Endothelial cell (in vitro differentiated cells): Measurements from ENCODE around the gene SRGN. TPM values are rescaled to one million over a fixed set of nuclear protein-coding genes. Genes with fewer than 3 reads are reported as not detected.

Experiments used
- DNase-seq: peaks from one replicate; pipeline ENCODE4 v3.0.0; 2021; ENCODE audit warnings: low spot score
- H3K27ac Mint-ChIP-seq: one replicate; pipeline ENCODE4 v1.8.0; 2021; ENCODE audit warnings: mixed read lengths, inconsistent platforms; ENCODE audit not compliant: unreplicated experiment
- H3K27me3 Mint-ChIP-seq: one replicate; pipeline ENCODE4 v1.8.0; 2021; ENCODE audit warnings: mild to moderate bottlenecking, moderate library complexity, mixed read lengths, inconsistent platforms; ENCODE audit not compliant: unreplicated experiment
- H3K36me3 Mint-ChIP-seq: one replicate; pipeline ENCODE4 v1.8.0; 2021; ENCODE audit warnings: mild to moderate bottlenecking, low read depth, mixed read lengths, inconsistent platforms; ENCODE audit not compliant: unreplicated experiment
- H3K4me1 Mint-ChIP-seq: one replicate; pipeline ENCODE4 v1.8.0; 2021; ENCODE audit warnings: mild to moderate bottlenecking, mixed read lengths, inconsistent platforms; ENCODE audit not compliant: unreplicated experiment
- H3K4me3 Mint-ChIP-seq: one replicate; pipeline ENCODE4 v1.8.0; 2021; ENCODE audit warnings: mild to moderate bottlenecking, mixed read lengths, inconsistent platforms; ENCODE audit not compliant: unreplicated experiment
- H3K9me3 Mint-ChIP-seq: one replicate; pipeline ENCODE4 v1.8.0; 2021; ENCODE audit warnings: mixed read lengths, inconsistent platforms; ENCODE audit not compliant: unreplicated experiment
- total RNA-seq: library from RNA; stranded (reverse); fragmentation: NEBNext Ultra II Directional; extraction: Animal tissue kit (Norgen Biotek cat#: 25700); gene quantifications from one replicate; pipeline ENCODE4 v1.2.1, GENCODE V29; 2021; ENCODE audit not compliant: unreplicated experiment
- TF ChIP-seq, protein P1 (sequence below): fragments of 200-600 bp; sonication (generic); IDR thresholded peaks from one replicate; pipeline ENCODE4 v1.5.0; 2021; ENCODE audit warnings: antibody characterized with exemption; ENCODE audit not compliant: unreplicated experiment

SRGN gene
- total RNA-seq, 1 donor from 2014 or later = 4.7 TPM

DNA sequence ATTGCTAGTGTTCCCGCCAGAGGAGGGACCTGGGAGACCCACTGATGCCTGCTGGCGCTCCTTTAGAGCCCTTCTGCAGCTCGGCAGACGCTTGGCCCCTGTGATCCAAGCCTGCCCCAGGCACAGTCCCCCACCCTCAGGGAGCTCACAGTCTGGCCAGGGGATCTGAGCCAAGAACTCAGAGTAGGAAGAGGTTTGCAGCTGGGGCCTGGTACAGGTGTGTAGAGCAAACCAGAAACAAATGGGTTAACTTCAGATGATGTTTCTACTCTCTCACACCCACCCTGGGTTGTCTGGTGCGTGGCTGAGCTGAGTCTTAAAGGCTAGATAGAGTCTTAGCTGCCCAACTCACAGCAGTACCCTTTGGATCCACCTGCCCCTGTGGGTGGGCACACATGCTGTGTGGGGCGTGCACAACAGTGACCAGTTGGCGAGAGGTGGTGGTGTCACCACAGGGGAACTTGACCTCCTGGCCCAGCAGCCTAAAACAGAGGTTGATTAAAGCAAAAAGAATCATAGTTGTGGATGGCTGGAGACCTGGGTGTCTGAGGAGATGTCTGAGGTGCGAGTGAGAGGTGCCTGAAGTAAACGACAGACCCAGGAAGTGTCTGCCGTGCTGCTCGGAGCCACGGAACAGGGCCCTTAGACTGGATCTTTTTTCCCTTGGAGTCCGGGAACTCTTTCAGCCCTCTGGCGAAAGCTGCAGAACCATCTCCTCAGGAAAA, 31.2 kb upstream of the SRGN start:
- Mint-ChIP-seq H3K4me3 (no peak overlapping the region), H3K36me3 (no peaks in the 10 kb centered on the region), H3K4me1 (peaks cover 56% of the 10 kb centered on the region), H3K9me3 (no peaks in the 10 kb centered on the region), H3K27me3 (peaks cover 8% of the 10 kb centered on the region), H3K27ac (peak overlapping the region; percentile 49)
- TF ChIP-seq, protein P1, sequence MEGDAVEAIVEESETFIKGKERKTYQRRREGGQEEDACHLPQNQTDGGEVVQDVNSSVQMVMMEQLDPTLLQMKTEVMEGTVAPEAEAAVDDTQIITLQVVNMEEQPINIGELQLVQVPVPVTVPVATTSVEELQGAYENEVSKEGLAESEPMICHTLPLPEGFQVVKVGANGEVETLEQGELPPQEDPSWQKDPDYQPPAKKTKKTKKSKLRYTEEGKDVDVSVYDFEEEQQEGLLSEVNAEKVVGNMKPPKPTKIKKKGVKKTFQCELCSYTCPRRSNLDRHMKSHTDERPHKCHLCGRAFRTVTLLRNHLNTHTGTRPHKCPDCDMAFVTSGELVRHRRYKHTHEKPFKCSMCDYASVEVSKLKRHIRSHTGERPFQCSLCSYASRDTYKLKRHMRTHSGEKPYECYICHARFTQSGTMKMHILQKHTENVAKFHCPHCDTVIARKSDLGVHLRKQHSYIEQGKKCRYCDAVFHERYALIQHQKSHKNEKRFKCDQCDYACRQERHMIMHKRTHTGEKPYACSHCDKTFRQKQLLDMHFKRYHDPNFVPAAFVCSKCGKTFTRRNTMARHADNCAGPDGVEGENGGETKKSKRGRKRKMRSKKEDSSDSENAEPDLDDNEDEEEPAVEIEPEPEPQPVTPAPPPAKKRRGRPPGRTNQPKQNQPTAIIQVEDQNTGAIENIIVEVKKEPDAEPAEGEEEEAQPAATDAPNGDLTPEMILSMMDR = no peak
- no peak for DNase-seq

DNA sequence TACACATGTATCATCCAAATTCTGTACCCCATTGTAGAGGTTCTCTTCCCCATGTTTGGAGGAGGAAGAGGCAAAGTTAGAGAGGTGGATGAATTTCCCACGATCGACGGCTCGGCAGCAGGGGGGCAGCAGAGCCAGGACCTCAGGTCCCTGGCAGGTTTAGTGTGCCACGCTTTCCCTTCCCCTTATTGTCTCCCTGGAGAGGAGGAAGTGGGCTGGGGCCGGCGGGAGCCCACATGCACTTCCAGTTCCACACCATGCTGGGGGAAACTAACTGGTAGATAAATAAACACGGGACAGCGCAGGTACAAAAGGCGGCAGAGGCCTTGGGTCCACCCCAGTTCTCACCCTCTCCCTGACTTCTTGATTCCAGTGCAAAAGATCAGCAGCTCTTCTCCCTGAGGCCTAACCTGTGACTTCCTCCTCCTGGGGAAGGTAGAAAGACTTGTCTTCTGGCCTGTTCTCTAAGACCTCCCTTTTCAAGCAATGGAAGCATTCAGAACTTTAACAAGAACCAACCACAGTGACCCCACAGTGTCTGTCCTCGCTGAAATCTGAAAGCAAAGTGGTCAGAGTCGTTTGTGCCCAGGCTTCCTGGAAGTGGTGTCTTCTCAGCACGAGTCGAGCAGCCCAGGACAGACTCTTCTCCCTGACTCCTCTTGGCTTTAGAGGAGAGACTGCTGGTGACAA, 30.5 kb upstream of the SRGN start:
- DNase-seq = peak; percentile 40
- peak overlapping the region; percentile 49 for H3K27ac Mint-ChIP-seq
- no peaks in the 10 kb centered on the region for H3K9me3 Mint-ChIP-seq
- H3K27me3 Mint-ChIP-seq = peaks cover 8% of the 10 kb centered on the region
- H3K36me3 Mint-ChIP-seq = no peaks in the 10 kb centered on the region
- H3K4me1 Mint-ChIP-seq = peaks cover 56% of the 10 kb centered on the region
- TF ChIP-seq, protein P1 = no peak
- peak overlapping the region; percentile 63 for H3K4me3 Mint-ChIP-seq

DNA sequence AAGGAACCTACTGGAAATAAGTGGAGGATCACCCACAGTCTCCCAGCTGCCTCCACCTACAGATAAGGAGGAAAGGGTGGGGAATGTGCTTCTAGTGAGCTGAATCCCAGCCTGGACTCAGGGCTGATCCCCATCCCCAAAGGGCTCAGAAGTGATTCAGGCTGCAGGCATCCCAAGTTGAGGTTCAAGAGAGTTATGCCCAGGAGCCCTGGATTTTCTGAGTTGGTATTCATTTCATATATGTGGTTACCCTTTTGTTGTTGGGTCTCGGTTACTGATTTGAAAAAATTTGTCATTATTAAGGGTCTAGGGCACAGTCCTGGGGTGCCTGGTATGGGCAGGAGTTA, 30.0 kb upstream of the SRGN start:
- peaks cover 50% of the 10 kb centered on the region for H3K4me1 Mint-ChIP-seq
- no peaks in the 10 kb centered on the region for H3K36me3 Mint-ChIP-seq
- TF ChIP-seq, protein P1 = no peak
- peaks cover 8% of the 10 kb centered on the region for H3K27me3 Mint-ChIP-seq
- DNase-seq = no peak
- no peak overlapping the region for H3K4me3 Mint-ChIP-seq
- no peaks in the 10 kb centered on the region for H3K9me3 Mint-ChIP-seq
- H3K27ac Mint-ChIP-seq = peak overlapping the region; percentile 38

DNA sequence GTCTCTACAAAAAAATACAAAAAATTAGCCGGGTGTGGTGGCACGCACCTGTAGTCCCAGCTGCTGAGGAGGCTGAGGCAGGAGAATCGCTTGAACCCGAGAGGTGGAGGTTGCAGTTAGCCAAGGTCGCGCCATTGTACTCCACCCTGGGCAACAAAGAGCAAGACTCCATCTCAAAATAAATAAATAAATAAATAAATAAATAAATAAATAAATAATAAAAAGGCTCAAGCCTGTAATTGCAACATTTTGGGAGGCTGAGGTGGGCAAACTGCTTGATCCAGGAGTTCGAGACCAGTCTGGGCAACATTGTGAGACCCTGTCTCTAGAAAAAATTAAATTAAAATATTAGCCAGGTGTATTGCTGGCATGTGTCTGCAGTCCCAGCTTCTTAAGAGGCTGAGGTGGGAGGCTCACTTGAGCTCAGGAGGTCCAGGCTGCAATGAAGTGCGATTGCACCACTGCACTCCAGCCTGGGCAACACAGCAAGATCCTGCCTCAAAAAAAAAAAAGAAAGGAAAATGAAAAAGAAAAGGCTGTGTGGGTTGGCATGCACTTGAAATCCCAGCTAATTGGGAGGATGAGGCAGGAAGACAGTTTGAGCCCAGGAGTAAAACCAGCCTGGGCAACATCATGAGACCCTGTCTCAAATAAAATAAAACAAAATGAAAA, 27.6 kb upstream of the SRGN start:
- Mint-ChIP-seq H3K9me3 (no peaks in the 10 kb centered on the region), H3K36me3 (no peaks in the 10 kb centered on the region), H3K4me1 (peaks cover 46% of the 10 kb centered on the region), H3K27ac (no peak overlapping the region), H3K4me3 (no peak overlapping the region), H3K27me3 (peaks cover 5% of the 10 kb centered on the region)
- DNase-seq = no peak
- TF ChIP-seq, protein P1 = no peak
